ENCODE measurements around the gene COASY.
A peak's percentile ranks its signal among the peaks of the same experiment; 100 is the strongest.

Gene COASY

DNA sequence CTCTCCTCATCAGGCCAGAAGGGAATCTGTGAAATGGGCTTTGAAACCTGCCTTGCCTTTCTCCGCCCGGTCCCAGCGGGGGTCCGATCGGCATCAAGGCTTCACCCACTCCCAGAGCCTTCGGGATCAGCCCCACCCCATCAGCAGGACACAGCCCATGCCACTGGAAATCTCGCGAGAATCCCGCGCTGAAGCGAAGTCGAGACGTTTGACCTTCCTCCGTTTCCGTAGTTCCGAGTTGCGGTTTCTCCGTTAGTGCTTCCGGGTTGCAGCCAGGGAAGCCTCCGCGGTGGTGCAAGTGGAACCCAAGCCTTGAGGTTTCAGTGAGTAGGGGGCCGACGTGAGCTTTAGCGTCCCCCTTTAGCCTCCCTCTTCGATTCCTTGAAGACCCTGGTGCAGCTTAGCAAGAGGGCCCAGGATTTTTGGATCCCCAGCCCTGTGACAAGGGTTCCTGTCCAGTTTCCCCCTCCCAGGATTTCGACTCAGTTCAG, at the start of gene COASY:
Gene COASY (plus strand): TSS at position 252 of the 491 bp plus-strand sequence. CDS start 475 bp downstream, outside the sequence.
- Mint-ChIP-seq H3K4me1 (peaks cover 22% of the 10 kb centered on the region), H3K27me3 (no peaks in the 10 kb centered on the region), H3K27ac (peak within 1 kb of the TSS; percentile 90), H3K9me3 (no peaks in the 10 kb centered on the region), H3K4me3 (peak within 1 kb of the TSS; percentile 94), H3K36me3 (no peaks in the 10 kb centered on the region)
- peak; percentile 77 for ATAC-seq (ENCODE audit: low read depth)
- peak; percentile 86 to 93 for DNase-seq (ENCODE audit: low spot score in 2 of 2)

DNA sequence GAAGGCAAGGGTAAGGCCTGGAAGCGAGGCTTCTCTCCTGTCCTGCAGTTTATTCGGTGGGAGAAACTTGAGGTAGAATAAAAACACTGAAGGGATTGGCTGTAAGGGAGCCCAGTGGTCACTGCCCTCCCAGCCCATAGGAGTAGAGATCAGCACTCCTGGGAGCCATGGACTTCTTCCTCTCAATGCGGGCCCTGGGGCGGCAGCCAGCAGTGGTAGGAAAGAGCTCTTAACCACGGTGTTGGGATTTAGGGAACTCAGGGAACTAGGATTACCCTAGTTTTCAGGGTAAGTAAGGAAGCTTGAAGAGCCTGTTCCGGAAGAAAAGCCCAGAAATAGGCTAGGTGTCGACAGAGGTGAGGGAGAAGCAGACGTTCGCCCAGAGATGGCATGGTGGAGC, 49.7 kb upstream of the COASY start:
- Mint-ChIP-seq H3K4me3 (no peak overlapping the region), H3K27ac (no peak overlapping the region), H3K4me1 (peaks cover 2% of the 10 kb centered on the region), H3K27me3 (no peaks in the 10 kb centered on the region), H3K36me3 (peaks cover 25% of the 10 kb centered on the region), H3K9me3 (no peaks in the 10 kb centered on the region)
- DNase-seq (ENCODE audit: low spot score in 2 of 2): no peak
- ATAC-seq (ENCODE audit: low read depth): no peak

GRCh38 chr17:42512733-42513251, 49.2 kb upstream of the COASY start:
- Mint-ChIP-seq H3K36me3 (peaks cover 24% of the 10 kb centered on the region), H3K9me3 (no peaks in the 10 kb centered on the region), H3K4me3 (no peak overlapping the region), H3K4me1 (peaks cover 4% of the 10 kb centered on the region), H3K27me3 (no peaks in the 10 kb centered on the region), H3K27ac (no peak overlapping the region)
- DNase-seq (ENCODE audit: low spot score in 2 of 2) (no peak), ATAC-seq (ENCODE audit: low read depth) (no peak)

GRCh38 chr17:42513686-42514085, 48.3 kb upstream of the COASY start:
- Mint-ChIP-seq H3K27ac (no peak overlapping the region), H3K36me3 (peaks cover 16% of the 10 kb centered on the region), H3K27me3 (no peaks in the 10 kb centered on the region), H3K9me3 (no peaks in the 10 kb centered on the region), H3K4me3 (no peak overlapping the region), H3K4me1 (peaks cover 4% of the 10 kb centered on the region)
- DNase-seq (ENCODE audit: low spot score in 2 of 2): no peak
- ATAC-seq (ENCODE audit: low read depth): no peak

DNA sequence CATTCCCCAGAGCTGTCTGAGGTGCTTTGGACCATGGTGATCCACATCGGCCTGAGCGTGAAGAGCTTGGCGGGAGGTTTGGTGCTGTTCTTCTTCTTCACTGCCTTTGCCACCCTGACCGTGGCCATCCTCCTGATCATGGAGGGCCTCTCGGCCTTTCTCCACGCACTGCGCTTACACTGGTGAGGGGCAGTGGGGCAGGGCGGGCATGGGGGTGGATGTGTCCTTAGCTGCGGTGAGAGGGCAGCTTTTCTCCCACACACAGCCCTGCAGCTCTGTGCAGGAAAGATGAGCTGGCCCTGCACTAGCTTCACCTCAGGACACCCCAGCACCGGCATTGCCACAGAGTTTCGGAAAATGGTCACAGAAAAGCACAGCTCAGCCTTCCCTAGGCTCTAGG, 47.7 kb upstream of the COASY start:
- H3K9me3 Mint-ChIP-seq: no peaks in the 10 kb centered on the region
- no peak for DNase-seq (ENCODE audit: low spot score in 2 of 2)

DNA sequence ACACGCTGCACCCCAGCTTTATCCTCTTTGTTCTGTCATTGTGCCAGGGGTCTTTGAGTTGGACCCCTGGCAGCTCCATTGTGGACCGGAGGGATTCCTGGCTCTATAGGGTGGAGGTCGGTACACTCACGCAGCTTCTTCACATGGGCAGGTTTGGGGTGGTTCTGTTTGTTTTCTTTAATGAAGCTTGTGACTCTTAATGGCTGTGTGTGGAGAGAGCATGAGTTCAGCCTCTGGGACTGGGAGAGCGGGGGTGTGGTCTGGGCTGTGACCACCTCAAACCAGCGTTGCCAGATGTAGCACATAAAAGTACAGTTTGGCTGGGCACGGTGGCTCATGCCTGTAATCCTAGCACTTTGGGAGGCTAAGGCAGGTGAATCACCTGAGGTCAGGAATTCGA, 47.1 kb upstream of the COASY start:
- Mint-ChIP-seq H3K27me3 (no peaks in the 10 kb centered on the region), H3K4me1 (peaks cover 4% of the 10 kb centered on the region)

More for the DNA sequence above, 47.7 kb upstream of the COASY start:
- H3K4me3 Mint-ChIP-seq: no peak overlapping the region
- no peak for ATAC-seq (ENCODE audit: low read depth)
- peak overlapping the region; percentile 48 for H3K27ac Mint-ChIP-seq
- H3K36me3 Mint-ChIP-seq: peaks cover 10% of the 10 kb centered on the region
- peaks cover 4% of the 10 kb centered on the region for H3K4me1 Mint-ChIP-seq
- no peaks in the 10 kb centered on the region for H3K27me3 Mint-ChIP-seq

GRCh38 chr17:42517516-42517915, 44.4 kb upstream of the COASY start:
- DNase-seq (ENCODE audit: low spot score in 2 of 2): peak; percentile 84 to 92
- ATAC-seq (ENCODE audit: low read depth): peak; percentile 97
- Mint-ChIP-seq H3K4me1 (peaks cover 2% of the 10 kb centered on the region), H3K4me3 (no peak overlapping the region), H3K9me3 (no peaks in the 10 kb centered on the region), H3K27ac (no peak overlapping the region), H3K36me3 (peaks cover 16% of the 10 kb centered on the region), H3K27me3 (no peaks in the 10 kb centered on the region)

More for the DNA sequence above, 47.1 kb upstream of the COASY start:
- DNase-seq (ENCODE audit: low spot score in 2 of 2) (no peak), ATAC-seq (ENCODE audit: low read depth) (no peak)
- Mint-ChIP-seq H3K36me3 (peaks cover 10% of the 10 kb centered on the region), H3K9me3 (no peaks in the 10 kb centered on the region), H3K27ac (peak overlapping the region; percentile 48), H3K4me3 (no peak overlapping the region)

- H3K36me3 Mint-ChIP-seq: peaks cover 19% of the 10 kb centered on the region
- no peaks in the 10 kb centered on the region for H3K9me3 Mint-ChIP-seq
- DNase-seq (ENCODE audit: low spot score in 2 of 2): no peak
- H3K27me3 Mint-ChIP-seq: no peaks in the 10 kb centered on the region
- H3K4me3 Mint-ChIP-seq: no peak overlapping the region
- ATAC-seq (ENCODE audit: low read depth): no peak
- H3K4me1 Mint-ChIP-seq: peaks cover 2% of the 10 kb centered on the region
- no peak overlapping the region for H3K27ac Mint-ChIP-seq
Measured at GRCh38 chr17:42518046-42518754, 43.7 kb upstream of the COASY start.

DNA sequence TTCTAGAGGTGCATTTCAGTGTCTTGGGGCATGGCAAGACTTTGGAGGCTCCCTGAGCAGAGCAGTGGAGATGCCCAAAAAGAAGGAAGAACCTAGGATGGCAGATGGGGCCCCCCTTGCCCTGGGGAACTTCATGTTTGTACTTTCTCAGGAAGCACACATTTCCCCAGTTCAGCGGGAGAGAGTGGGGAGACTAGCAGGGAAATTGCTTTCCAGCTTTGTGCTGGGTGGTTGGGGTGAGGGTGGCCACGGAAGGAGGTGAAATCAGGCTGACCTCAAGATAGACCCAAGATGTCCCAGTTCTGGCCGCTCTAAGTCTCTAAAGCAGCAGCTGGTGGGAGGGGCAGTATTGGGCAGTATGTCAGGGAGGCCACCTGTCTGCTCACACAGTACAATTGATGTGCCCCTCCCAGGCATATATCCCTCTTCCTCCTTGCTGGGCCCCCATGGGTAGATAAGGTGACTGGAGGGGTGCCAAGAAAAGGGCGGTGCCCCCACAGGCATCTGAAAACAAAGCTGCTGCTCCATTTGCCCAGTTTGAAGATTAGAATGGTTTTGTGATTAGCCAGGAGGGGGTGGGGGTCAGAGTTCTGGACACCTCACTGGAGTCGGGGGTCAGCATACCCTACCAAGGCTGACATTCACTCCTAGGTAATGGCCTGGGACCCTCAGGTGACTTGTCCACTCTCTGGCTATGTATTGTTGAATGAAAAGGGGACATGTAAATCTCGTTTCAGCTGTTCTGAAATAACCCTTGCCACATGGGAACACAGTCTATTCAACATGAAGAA, 43.0 kb upstream of the COASY start:
- ATAC-seq (ENCODE audit: low read depth): no peak
- Mint-ChIP-seq H3K4me1 (peaks cover 2% of the 10 kb centered on the region), H3K4me3 (no peak overlapping the region), H3K36me3 (peaks cover 19% of the 10 kb centered on the region), H3K9me3 (no peaks in the 10 kb centered on the region), H3K27ac (no peak overlapping the region), H3K27me3 (no peaks in the 10 kb centered on the region)
- no peak for DNase-seq (ENCODE audit: low spot score in 2 of 2)

- no peak for DNase-seq (ENCODE audit: low spot score in 2 of 2)
- no peak for ATAC-seq (ENCODE audit: low read depth)
Measured at GRCh38 chr17:42519546-42520491, 42.1 kb upstream of the COASY start.

GRCh38 chr17:42520540-42520951, 41.4 kb upstream of the COASY start:
- H3K27me3 Mint-ChIP-seq: no peaks in the 10 kb centered on the region
- DNase-seq (ENCODE audit: low spot score in 2 of 2): no peak
- H3K4me3 Mint-ChIP-seq: no peak overlapping the region
- H3K9me3 Mint-ChIP-seq: no peaks in the 10 kb centered on the region
- peaks cover 19% of the 10 kb centered on the region for H3K36me3 Mint-ChIP-seq
- no peak overlapping the region for H3K27ac Mint-ChIP-seq
- H3K4me1 Mint-ChIP-seq: peaks cover 5% of the 10 kb centered on the region
- no peak for ATAC-seq (ENCODE audit: low read depth)

More at GRCh38 chr17:42519546-42520491, 42.1 kb upstream of the COASY start:
- H3K9me3 Mint-ChIP-seq: no peaks in the 10 kb centered on the region
- H3K4me1 Mint-ChIP-seq: peaks cover 5% of the 10 kb centered on the region
- no peak overlapping the region for H3K27ac Mint-ChIP-seq
- H3K4me3 Mint-ChIP-seq: no peak overlapping the region
- peaks cover 19% of the 10 kb centered on the region for H3K36me3 Mint-ChIP-seq
- no peaks in the 10 kb centered on the region for H3K27me3 Mint-ChIP-seq

- Mint-ChIP-seq H3K27ac (no peak overlapping the region), H3K9me3 (no peaks in the 10 kb centered on the region), H3K27me3 (no peaks in the 10 kb centered on the region), H3K4me3 (no peak overlapping the region), H3K36me3 (peaks cover 19% of the 10 kb centered on the region), H3K4me1 (peaks cover 5% of the 10 kb centered on the region)
- ATAC-seq (ENCODE audit: low read depth) (no peak), DNase-seq (ENCODE audit: low spot score in 2 of 2) (no peak)
Measured at GRCh38 chr17:42521036-42521435, 40.9 kb upstream of the COASY start.

DNA sequence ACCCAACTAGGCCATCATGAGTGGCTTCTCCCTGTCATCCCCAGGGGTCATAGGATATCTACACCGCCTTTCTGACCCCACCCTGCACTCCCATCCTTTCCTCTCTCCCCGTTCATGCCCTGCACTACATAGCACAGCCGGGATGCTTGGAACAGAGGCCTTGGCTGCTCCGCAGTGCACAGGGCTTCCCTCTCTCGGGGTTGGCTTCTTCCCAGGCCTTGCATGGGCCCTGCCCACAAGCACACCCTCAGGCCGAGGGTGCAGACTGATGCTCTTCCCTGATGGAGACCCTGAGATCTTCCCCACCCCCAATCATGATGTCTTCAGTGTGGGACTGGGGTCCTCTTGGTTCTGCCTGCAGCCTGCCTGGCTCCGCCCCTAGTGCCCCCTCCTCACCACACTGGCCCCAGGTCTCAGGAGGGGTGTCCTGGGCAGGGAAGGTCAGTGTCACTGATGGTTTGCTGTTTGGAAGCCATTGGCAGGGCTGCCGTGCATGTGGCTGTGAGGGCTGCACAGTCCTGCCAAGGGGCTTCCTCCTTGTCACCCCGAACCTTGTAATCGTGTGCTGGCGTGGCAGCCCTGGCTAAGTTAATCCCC, 40.2 kb upstream of the COASY start:
- H3K4me3 Mint-ChIP-seq: no peak overlapping the region
- no peaks in the 10 kb centered on the region for H3K9me3 Mint-ChIP-seq
- ATAC-seq (ENCODE audit: low read depth): no peak
- no peak overlapping the region for H3K27ac Mint-ChIP-seq
- H3K27me3 Mint-ChIP-seq: no peaks in the 10 kb centered on the region
- H3K4me1 Mint-ChIP-seq: peaks cover 5% of the 10 kb centered on the region
- H3K36me3 Mint-ChIP-seq: peaks cover 19% of the 10 kb centered on the region
- no peak for DNase-seq (ENCODE audit: low spot score in 2 of 2)

Data from memory B cell (primary cell).